GM18909 (cell line): Measurements from ENCODE around the gene FBXL20.
"Not testable (repeated sequence)": the region's sequence is repeated elsewhere in the genome, so short reads cannot be mapped to it uniquely, and the experiment has no call there.

Source experiments
- ATAC-seq: cut with Tn5 transposase; IDR thresholded peaks from one replicate; pipeline ENCODE4 v1.9.1; 2021; ENCODE audit warnings: mild to moderate bottlenecking; ENCODE audit not compliant: unreplicated experiment, poor library complexity

The FBXL20 gene

GRCh38 chr17:39335704-39336223 is 65.7 kb downstream of the FBXL20 start:
- no peak for ATAC-seq

- not testable (repeated sequence) for ATAC-seq
Measured at GRCh38 chr17:39334008-39334744, 67.2 kb downstream of the FBXL20 start.

- no peak for ATAC-seq
Measured at GRCh38 chr17:39332092-39332491, 69.3 kb downstream of the FBXL20 start.

DNA sequence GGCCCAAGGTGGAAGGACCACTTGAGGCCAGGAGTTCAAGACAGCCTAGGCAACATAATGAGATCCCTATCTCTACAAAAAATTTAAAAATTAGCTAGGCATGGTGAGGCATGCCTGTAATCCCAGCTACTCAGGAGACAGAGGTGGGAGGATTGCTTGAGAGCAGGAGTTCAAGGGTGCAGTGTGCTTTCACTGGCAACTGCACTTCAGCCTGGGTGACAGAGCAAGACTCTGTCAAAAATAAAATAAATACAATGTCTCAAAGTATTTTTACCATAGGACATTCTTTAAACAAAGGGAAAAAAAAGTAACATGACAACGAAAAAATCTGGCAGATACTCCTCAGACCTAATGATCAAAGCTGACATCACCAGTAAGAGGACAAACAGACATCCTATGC is 72.6 kb downstream of the FBXL20 start:
- ATAC-seq = no peak

GRCh38 chr17:39327109-39327508 is 74.3 kb downstream of the FBXL20 start:
- no peak for ATAC-seq

GRCh38 chr17:39325528-39326240 is 75.7 kb downstream of the FBXL20 start:
- no peak for ATAC-seq

DNA sequence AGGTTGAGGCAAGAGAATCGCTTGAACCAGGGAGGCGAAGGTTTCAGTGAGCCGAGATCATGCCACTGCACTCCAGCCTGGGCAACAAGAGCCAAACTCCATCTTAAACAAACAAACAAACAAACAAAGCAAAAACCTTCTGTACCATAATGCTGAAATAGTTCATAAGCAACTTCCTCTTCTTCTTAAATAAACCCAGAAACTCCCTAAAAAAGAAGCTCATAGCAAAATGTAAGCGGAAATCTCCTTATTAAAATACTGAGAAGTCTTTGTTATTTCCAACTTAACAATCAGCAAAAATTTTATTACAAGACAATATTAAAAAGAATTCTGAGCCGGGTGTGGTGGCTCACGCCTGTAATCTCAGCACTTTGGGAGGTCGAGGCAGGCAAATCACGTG is 82.8 kb downstream of the FBXL20 start:
- no peak for ATAC-seq

GRCh38 chr17:39306509-39307212 is 94.8 kb downstream of the FBXL20 start:
- no peak for ATAC-seq

DNA sequence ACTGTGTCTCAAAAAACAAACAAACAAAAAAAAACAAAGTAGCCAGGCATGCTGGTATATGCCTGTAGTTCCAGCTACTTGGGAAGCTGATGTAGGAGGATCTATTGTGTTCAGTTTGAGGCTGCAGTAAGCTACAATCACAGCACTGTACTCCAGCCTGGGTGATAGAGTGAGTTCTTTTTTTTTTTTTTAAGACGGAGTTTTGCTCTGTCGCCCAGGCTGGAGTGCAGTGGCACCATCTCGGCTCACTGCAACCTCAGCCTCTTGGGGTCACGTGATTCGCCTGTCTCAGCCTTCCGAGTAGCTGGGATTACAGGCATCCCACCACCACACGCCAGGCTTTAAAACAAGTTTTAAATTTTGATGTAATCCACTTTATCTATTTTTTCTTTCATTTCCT is 95.4 kb downstream of the FBXL20 start:
- no peak for ATAC-seq

DNA sequence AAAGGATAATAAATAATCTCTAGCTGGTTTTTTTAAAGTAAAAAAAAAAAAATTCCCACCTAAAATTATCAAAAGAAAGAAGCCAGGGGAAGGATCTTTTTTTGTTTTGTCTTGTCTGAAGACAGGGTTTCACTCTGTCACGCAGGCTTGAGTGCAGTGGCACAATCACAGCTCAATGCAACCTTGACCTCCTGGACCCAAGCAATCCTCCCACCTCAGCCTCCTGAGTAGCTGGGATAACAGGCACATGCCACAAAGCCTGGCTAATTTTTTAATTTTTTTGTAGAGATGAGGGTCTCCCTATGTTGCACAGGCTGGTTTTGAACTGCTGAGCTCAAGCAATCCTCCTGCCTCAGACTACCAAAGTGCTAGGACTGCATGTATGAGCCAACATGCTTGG is 97.2 kb downstream of the FBXL20 start:
- ATAC-seq = no peak

GRCh38 chr17:39294060-39294459 is 107.4 kb downstream of the FBXL20 start:
- no peak for ATAC-seq

DNA sequence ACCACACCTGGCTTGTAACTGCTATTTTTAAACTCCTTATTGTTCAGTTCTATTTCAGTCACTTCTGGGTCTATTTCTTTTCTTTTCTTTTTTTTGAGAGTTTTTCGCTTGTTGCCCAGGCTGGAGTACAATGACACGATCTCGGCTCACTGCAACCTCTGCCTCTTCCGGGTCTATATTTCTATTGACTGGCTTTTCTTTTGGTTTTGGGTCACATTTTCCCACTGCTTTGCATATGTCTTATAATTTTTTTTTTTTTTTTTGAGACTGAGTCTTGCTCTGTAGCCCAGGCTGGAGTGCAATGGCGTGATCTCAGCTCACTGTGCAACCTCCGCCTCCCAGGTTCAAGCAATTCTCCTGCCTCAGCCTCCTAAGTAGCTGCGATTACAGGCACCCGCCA is 108.9 kb downstream of the FBXL20 start:
- ATAC-seq = not testable (repeated sequence)

DNA sequence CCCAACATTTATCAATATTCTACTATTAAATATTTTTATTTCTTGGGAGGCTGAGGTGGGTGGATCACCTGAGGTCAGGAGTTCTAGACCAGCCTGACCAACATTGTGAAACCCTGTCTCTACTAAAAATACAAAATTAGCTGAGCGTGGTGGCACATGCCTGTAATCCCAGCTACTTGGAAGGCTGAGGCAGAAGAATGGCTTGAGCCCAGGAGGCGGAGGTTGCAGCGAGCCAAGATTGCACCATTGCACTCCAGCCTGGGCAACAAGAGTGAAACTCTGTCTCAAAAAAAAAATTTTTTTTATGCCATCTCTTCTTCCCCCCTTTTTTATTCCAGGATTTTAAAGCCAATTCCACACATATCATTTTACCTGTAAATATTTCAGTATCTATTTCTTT is 114.9 kb downstream of the FBXL20 start:
- not testable (repeated sequence) for ATAC-seq

- no peak for ATAC-seq
Measured at GRCh38 chr17:39284685-39285084, 116.7 kb downstream of the FBXL20 start.

GRCh38 chr17:39283896-39284295 is 117.5 kb downstream of the FBXL20 start:
- ATAC-seq = no peak

GRCh38 chr17:39283098-39283497 is 118.3 kb downstream of the FBXL20 start:
- no peak for ATAC-seq

DNA sequence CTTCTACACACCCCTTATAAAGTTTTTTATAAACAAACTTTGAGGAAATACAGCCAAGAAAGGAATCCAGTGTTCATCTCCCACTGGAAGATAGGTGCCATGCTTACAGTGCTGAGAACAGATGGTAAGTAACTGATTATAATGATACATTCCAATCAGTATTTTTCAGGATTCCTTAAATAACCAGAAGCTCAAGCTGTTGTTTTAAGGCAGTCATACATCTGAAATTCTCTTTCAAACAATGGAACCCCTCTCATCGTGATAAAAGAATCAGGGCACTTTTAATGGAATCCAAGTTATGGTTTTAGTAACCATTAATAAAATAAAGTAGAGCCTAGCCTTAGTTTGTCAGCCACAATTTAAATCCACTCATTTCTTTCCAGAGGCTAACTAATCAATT is 119.6 kb downstream of the FBXL20 start:
- ATAC-seq = no peak

- ATAC-seq = not testable (repeated sequence)
Measured at GRCh38 chr17:39278246-39278645, 123.2 kb downstream of the FBXL20 start.

- ATAC-seq = no peak
Measured at GRCh38 chr17:39277110-39277509, 124.3 kb downstream of the FBXL20 start.

DNA sequence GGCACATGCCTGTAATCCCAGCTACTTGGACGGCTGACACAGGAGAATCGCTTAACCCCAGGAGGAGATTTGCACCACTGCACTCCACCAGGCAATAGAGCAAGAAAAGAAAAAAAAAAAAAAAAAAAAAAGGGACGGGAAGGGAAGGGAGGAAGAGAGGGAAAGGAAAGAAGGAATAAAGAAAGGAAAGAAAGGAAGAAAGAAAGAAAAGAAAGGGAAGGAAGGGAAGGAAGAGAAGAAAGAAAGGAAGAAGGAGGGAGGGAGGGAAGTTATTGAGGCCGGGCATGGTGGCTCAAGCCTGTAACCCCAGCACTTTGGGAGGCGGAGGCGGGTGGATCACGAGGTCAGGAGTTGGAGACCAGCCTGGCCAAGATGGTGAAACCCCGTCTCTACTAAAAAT is 125.3 kb downstream of the FBXL20 start:
- ATAC-seq = no peak

DNA sequence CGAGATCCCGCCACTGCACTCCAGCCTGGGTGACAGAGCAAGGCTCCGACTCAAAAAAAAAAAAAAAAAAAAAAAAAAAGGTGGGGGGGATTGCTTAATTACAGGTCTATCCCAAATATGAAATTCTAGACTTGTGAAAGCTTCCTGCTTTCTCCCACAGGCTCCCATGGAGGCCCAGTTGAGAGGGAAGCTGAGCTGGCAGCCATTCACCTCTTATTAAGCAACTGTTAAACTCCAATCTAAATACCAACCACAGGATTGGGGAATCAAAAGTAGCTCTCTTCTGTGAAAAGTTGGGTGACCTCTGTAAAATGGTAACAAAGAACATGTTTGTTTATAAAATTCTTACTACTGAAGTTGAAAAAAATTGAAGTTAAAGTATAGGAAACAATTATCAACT is 129.9 kb downstream of the FBXL20 start:
- ATAC-seq = no peak
